Activated T-helper 1 cell treated with anti-CD3 and anti-CD28 coated beads, Interleukin-2, amount 50 U/mL, for 16 hours (primary cell): ENCODE measurements around the gene DKK1.

Experiments used
- DNase-seq, 2 donors: peaks; one replicate each; pipeline ENCODE4 v3.0.0-alpha.2; 2020; ENCODE audit warnings: low read depth in 1 of 2, low spot score in 1 of 2

DKK1 gene

DNA sequence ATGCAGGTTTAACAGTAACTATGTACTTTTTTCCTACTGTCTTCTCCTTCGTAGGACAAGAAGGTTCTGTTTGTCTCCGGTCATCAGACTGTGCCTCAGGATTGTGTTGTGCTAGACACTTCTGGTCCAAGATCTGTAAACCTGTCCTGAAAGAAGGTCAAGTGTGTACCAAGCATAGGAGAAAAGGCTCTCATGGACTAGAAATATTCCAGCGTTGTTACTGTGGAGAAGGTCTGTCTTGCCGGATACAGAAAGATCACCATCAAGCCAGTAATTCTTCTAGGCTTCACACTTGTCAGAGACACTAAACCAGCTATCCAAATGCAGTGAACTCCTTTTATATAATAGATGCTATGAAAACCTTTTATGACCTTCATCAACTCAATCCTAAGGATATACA is 2.4 kb downstream of the DKK1 start:
- DNase-seq = no peak

- DNase-seq = no peak
Measured at GRCh38 chr10:52318136-52318701, 4.1 kb downstream of the DKK1 start.

DNA sequence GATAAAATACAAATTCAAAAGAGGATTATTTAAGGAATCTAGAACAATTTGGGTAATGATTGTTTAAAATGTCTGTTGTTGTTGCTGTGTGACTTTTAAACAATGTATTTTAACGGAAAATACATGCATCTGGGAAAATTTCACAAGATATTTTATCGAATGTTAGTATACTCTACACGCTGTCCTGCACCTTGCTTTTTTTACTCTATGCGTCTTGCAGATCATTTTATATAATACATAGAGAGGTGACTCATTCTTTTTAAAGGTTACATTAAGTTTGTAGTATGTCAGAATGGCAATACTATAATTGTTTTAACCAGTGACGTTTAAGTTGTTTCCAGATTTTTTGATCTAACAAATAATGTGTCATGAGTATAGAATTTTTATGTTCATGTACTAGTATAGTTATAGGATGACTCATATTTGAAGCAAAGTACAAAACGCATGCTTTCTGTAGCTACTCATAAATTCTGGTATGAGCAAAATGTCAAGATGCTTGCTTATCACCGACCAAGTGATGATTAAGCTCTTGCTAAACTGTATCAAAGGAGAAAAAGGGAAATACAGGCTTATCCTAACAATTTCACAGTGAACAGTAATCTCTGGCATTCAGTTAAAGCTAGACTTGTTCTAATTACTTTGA is 4.9 kb downstream of the DKK1 start:
- DNase-seq = no peak

- no peak for DNase-seq
Measured at GRCh38 chr10:52319926-52320325, 5.8 kb downstream of the DKK1 start.

DNA sequence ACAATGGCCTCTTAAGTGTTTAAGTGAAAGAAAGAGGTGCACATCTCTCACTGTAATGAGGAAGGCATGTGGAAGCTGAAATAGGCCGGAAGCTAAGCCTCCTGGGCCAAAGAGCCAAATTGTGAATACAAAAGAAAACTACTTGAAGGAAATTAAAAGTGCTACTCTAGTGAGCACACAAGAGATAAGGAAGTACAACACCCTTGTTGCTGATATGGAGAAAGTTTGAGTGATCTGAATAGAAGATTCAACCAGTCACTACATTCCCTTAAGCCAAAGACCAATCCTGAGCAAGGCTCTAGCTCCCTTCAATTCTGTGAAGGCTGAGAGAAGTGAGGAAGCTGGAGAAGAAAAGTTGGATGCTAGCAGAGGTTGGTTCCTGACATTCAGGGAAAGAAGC is 8.2 kb downstream of the DKK1 start:
- DNase-seq = no peak

- DNase-seq = no peak
Measured at GRCh38 chr10:52322936-52323335, 8.9 kb downstream of the DKK1 start.

- DNase-seq = no peak
Measured at GRCh38 chr10:52326382-52326781, 12.3 kb downstream of the DKK1 start.

DNA sequence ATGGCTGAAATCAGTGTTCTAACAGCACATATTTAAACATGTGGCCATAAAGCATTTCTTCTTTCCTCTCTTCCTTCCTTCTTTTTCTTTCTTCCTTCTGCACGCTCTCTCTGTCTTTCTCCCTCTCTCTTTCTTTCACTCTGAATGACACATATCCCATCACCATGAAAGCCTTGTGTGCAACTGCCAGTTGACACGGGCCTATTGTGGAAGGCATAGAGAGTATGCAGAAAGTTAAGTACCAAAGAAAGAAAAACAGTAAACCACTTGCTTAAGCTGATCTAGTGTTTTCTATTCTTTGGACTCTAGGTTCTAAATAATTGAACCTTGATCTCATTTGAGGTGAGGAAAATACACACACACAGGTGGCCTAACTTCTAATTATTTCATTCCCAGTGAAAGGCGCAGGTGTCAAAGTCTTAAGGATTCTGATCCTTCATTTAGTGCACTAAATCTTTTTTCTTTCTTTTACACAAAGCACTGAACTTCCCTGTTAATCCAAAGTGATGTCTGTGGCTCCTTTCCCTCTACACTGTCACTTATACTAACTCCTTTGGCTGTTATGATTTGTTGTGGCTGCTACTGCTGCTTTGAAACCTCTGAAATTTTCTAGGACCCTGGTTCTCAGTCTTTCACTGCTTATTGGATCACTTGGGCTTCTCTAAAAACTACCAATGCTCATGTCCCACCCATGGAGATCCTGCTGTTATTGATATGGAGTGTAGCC is 17.7 kb downstream of the DKK1 start:
- no peak for DNase-seq

DNA sequence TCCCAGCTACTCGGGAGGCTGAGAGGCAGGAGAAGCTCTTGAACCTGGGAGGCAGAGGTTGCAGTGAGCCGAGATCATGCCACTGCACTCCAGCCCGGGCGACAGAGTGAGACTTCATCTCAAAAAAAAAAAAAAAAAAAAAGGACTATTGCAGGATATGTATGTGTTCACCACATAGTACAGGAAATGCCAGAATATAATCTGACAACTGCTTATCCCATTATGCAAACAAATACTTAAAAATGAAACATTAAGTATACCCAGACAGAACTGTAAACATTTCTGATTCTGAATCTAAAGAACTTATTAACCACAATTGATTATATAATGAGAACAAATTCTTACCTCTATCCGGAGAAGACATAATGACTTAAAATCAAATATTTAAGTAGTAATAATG is 18.7 kb downstream of the DKK1 start:
- no peak for DNase-seq

DNA sequence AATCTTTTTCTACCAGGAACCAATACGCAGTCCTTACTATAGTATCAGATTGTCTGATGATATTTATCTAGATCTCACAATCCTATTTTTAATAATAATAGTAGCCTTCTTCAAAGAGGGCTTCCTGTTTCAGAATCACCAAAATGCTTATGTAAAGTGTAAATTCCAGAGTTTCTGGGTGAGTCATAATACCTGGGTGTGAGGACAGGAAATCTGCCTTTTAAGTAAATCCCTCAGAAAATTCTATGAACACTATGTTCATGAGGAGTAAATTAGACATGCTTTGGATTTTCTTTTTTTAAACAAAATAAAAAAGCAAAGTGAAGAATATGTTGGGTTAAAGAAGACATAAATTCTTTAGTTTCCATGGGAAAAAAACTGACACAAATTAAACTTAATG is 20.5 kb downstream of the DKK1 start:
- no peak for DNase-seq

GRCh38 chr10:52335665-52336064 is 21.6 kb downstream of the DKK1 start:
- DNase-seq = no peak

DNA sequence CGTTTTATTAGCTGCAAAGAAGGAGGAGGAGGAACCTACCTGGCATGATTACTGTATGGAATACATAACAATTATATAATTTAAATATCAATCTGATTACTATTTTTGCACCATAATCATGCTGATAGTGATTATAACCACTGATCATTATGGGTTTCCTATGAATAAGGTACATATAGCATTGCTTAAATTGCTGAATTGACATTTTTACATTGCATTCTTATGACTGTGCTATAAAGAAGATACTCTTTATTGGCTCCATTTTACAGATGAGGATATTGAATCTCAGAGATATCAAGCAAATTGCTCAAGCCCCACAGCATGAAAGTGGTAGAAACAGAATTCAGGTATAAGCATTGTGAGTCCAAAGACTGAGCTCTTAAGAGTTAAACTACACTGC is 23.1 kb downstream of the DKK1 start:
- DNase-seq = no peak

DNA sequence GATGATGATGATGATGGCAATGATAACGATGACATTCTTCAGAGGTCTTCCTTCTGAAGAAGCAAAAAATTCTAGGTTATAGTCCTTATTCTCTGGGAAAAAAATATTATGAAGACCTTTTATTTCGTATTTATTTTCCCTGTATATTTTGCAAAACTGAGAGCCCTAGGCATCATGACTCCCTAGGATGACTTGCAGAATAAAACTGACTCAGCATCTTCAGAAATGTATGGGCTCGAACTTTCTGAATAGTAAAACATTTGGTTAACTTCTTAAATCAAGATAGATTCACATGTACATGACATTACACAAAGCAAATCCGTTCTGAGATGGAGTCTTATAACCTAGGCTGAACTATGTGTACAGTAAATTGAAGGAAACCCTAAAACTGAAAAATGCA is 29.4 kb downstream of the DKK1 start:
- DNase-seq = no peak

- DNase-seq = no peak
Measured at GRCh38 chr10:52346394-52347326, 32.6 kb downstream of the DKK1 start.

DNA sequence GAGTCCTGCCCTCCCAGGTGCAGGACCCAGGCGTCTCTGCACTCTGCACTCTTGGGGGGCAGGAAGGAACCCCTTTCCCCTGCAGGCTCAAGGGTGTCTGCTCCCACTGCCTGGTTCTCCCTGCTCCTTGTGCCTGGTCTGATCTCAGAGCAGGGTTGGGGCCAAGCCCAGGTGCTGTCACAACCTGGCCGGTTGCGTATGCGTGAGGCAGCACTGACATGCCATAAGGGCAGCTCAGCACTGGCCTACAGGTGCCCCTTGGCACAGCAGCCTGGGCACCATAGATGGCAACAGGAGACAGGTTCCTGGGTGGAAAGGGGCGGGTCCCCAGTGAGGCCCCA is 33.2 kb downstream of the DKK1 start:
- no peak for DNase-seq

GRCh38 chr10:52348037-52348564 is 34.0 kb downstream of the DKK1 start:
- DNase-seq = no peak

GRCh38 chr10:52351914-52352330 is 37.8 kb downstream of the DKK1 start:
- no peak for DNase-seq

- DNase-seq = no peak
Measured at GRCh38 chr10:52353205-52353604, 39.1 kb downstream of the DKK1 start.

DNA sequence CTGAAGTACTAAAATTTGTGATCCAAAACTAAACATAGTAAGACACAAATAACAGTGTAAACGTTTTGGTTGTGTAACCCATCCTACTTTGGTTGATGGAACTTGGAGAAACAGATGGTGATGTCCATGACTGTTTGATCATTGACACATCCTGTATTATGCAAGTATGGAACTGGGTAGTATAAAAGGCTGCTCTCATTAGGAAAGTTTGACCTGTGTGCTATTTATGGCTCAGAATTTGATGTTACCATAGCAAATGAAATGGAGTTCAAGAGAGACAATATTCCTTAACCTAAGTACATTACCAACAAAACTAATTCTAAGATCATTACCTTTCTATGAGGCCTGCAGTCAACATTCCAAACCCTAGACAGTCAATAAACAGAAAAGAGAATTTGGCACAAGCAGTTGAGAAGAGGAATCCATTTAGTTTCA is 39.9 kb downstream of the DKK1 start:
- DNase-seq = no peak

DNA sequence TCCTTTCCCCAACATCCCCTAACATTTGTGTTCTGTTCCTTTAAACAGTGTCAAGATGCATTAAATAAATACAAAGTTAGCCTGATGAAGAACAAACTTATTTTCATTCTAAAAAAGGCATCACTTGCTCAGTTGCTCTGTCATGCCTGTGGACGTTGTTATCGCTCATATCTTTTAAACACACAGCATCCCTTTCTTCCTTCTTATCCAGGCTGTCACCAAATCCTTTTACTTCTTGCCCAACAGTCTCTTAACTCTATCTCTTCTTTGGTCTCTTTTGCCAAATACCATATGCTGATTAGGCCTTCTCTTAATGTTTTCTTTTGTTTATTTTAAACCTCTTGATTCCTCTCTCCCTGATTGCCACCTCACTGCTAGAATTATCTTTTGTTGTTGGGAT is 43.9 kb downstream of the DKK1 start:
- DNase-seq = no peak

DNA sequence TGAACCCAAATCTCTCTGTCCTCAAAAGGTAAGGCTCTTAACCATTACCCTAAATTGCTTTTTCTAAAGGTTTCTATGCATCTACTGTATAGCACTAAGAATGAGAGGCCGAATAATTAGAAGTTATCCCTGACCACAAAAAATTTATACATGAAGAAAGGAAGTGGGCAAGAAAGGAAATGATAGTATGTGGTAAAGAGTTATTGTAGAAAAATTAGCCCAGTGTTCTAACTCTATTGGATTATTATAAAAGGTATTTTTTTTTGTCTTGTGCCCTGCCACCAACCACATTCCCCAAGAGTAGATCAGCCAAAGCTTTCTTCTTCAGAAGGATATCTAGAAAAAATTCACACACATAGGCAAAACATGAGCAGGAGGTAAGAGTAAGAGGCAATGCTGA is 45.4 kb downstream of the DKK1 start:
- no peak for DNase-seq
